Esophagus muscularis mucosa (tissue), 4 donors: ENCODE data around the gene GAS2. TPM values are rescaled to one million over a fixed set of nuclear protein-coding genes. Genes with fewer than 3 reads are reported as not detected.

Experiments used
- DNase-seq: peaks from one replicate; pipeline ENCODE4 v3.0.0-alpha.2; 2017; ENCODE audit errors: extremely low spot score
- H3K27ac ChIP-seq, 4 donors: fragments of 200-600 bp; sonication (generic); replicated peaks in 1 of 4; 1 replicate in 3 of 4; 2 replicates in 1 of 4; pipeline ENCODE4 v1.5.1; 2016 to 2019; ENCODE audit warnings: mild to moderate bottlenecking in 1 of 4
- H3K27me3 ChIP-seq, 4 donors: fragments of 200-600 bp; sonication (generic); one replicate each; pipeline versions ENCODE4 v1.5.1 to v1.6.0; 2016 to 2019
- H3K36me3 ChIP-seq, 4 donors: fragments of 200-600 bp; sonication (generic); one replicate each; pipeline ENCODE4 v1.5.1; 2016 to 2019
- H3K4me1 ChIP-seq, 4 donors: fragments of 200-600 bp; sonication (generic); one replicate each; pipeline ENCODE4 v1.5.1; 2016 to 2019
- H3K4me3 ChIP-seq, 4 donors: fragments of 200-600 bp; sonication (generic); 1 replicate in 2 of 4; 2 replicates in 2 of 4; pipeline ENCODE4 v1.5.1; 2016 to 2019; ENCODE audit warnings: mild to moderate bottlenecking in 4 of 4, moderate library complexity in 1 of 4
- H3K9me3 ChIP-seq, 4 donors: fragments of 200-600 bp; sonication (generic); 1 replicate in 3 of 4; 2 replicates in 1 of 4; pipeline ENCODE4 v1.5.1; 2016 to 2019
- CTCF ChIP-seq, 3 experiments: fragments of 200-600 bp in 2 of 3; fragments of 450-650 bp in 1 of 3; sonication (generic) in 2 of 3; IDR thresholded peaks; one replicate each; pipeline ENCODE4 v1.5.1; 2017 to 2019; ENCODE audit warnings: antibody characterized with exemption in 3 of 3, mild to moderate bottlenecking in 2 of 3, moderate library complexity in 1 of 3
- EP300 ChIP-seq: sonication (generic); formaldehyde crosslinking; IDR thresholded peaks from one replicate; pipeline ENCODE4 v1.6.1; 2017; ENCODE audit warnings: antibody characterized with exemption
- POLR2A ChIP-seq: fragments of 450-650 bp; IDR thresholded peaks from one replicate; pipeline ENCODE4 v1.6.1; 2017; ENCODE audit warnings: antibody characterized with exemption, moderate library complexity, mild to moderate bottlenecking, low read depth
- POLR2AphosphoS5 ChIP-seq, 2 donors: sonication (generic); formaldehyde crosslinking; IDR thresholded peaks; one replicate each; pipeline ENCODE4 v1.6.1; 2017; ENCODE audit warnings: antibody characterized with exemption in 2 of 2
- WGBS: methylation state at CpG from one replicate; pipeline ENCODE4 v1.1.5; 2018; 5-methylcytosine and 5-hydroxymethylcytosine counted together
- intact Hi-C: fragments of 100-400 bp; cut with DNase I; formaldehyde crosslinking; loops from one replicate; pipeline ENCODE4 v1.15.1; 2023
- total RNA-seq, 4 donors: library from RNA; depleted of rRNA; stranded (reverse); fragments of >200 nt; gene quantifications; one replicate each; pipeline versions ENCODE4 v1.1.0 to v1.2.1, GENCODE V29; 2016

Gene GAS2
- total RNA-seq, 4 donors from 2014 or later: 0.65 to 4.2 (median 1.4) TPM

GRCh38 chr11:22725079-22725478, 58.7 kb downstream of the GAS2 start:
- Histone ChIP-seq H3K27ac (no peak overlapping the region), H3K27me3 (no peaks in the 10 kb centered on the region), H3K9me3 (no peaks in the 10 kb centered on the region), H3K36me3 (no peaks in the 10 kb centered on the region), H3K4me3 (no peak overlapping the region), H3K4me1 (no peaks in the 10 kb centered on the region)
- intact Hi-C loops: no loop called here
- TF ChIP-seq POLR2AphosphoS5 (IDR thresholded peaks at IDR 0.05) (no peak), CTCF (IDR thresholded peaks at IDR 0.05) (no peak), EP300 (no peak), POLR2A (no peak)
- DNase-seq: no peak
- 46% methylated on average over 3 of the region's 3 CpGs for WGBS

GRCh38 chr11:22728600-22729389, 62.4 kb downstream of the GAS2 start:
- H3K4me1 ChIP-seq: no peaks in the 10 kb centered on the region
- H3K27ac ChIP-seq: no peak overlapping the region
- 61% methylated on average over 3 of the region's 3 CpGs for whole genome bisulfite sequencing
- H3K4me3 ChIP-seq: no peak overlapping the region
- no peaks in the 10 kb centered on the region for H3K9me3 ChIP-seq
- intact Hi-C loops: no loop called here
- no peak for DNase-seq
- no peaks in the 10 kb centered on the region for H3K27me3 ChIP-seq
- no peaks in the 10 kb centered on the region for H3K36me3 ChIP-seq
- TF ChIP-seq EP300: no peak
- no peak for TF ChIP-seq POLR2A
- no peak for TF ChIP-seq CTCF (IDR thresholded peaks at IDR 0.05)
- no peak for TF ChIP-seq POLR2AphosphoS5 (IDR thresholded peaks at IDR 0.05)

GRCh38 chr11:22730319-22730718, 63.9 kb downstream of the GAS2 start:
- WGBS: 0% methylated on average over 1 of the region's 1 CpG
- Histone ChIP-seq H3K4me1 (no peaks in the 10 kb centered on the region), H3K27me3 (no peaks in the 10 kb centered on the region), H3K36me3 (no peaks in the 10 kb centered on the region), H3K9me3 (no peaks in the 10 kb centered on the region), H3K4me3 (no peak overlapping the region), H3K27ac (no peak overlapping the region)
- intact Hi-C loops: no loop called here
- DNase-seq: no peak
- TF ChIP-seq POLR2A: no peak
- TF ChIP-seq CTCF (IDR thresholded peaks at IDR 0.05): no peak
- TF ChIP-seq POLR2AphosphoS5 (IDR thresholded peaks at IDR 0.05): no peak

GRCh38 chr11:22732588-22732987, 66.2 kb downstream of the GAS2 start:
- Histone ChIP-seq H3K9me3 (no peaks in the 10 kb centered on the region), H3K27ac (no peak overlapping the region), H3K27me3 (no peaks in the 10 kb centered on the region), H3K36me3 (no peaks in the 10 kb centered on the region), H3K4me3 (no peak overlapping the region), H3K4me1 (no peaks in the 10 kb centered on the region)
- DNase-seq: no peak
- WGBS: 97% methylated on average over 2 of the region's 2 CpGs
- intact Hi-C loops: no loop called here
- TF ChIP-seq POLR2A: no peak
- TF ChIP-seq CTCF (IDR thresholded peaks at IDR 0.05): no peak
- TF ChIP-seq EP300: no peak
- no peak for TF ChIP-seq POLR2AphosphoS5 (IDR thresholded peaks at IDR 0.05)
